ENCODE results near the gene CLCA2.

DNA sequence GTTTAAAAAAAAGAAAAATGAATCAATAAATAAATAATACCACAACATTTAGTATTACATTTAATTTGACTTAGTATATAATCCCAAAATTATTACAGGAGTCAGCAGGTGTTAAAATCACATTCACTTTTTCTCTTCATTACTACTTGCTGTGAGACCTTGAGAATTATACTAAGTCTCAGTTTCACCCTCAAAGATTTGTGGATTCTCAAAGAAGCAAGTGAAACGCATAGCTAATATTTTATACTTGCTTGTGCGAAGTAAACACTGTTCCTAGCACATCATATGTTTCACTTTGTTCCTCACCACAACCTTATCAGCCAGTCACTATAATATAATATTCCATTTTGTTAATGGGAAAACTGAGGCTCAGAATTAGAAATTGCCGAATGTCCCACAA lies 48.8 kb downstream of the CLCA2 start:
- TF ChIP-seq CTCF (IDR thresholded peaks at IDR 0.05): no peak
- no peak for TF ChIP-seq EP300 (IDR thresholded peaks at IDR 0.05)
- TF ChIP-seq POLR2A (IDR thresholded peaks at IDR 0.05): no peak

All from suprapubic skin (tissue), 3 donors.